NCI-H69 (cell line): ENCODE data around the gene KLHL17.
A peak's percentile ranks its signal among the peaks of the same experiment; 100 is the strongest.
"Not testable (repeated sequence)": the region's sequence is repeated elsewhere in the genome, so short reads cannot be mapped to it uniquely, and the experiment has no call there.

ENCODE experiments used
- DNase-seq: peaks from one replicate; lab custom pipeline; 2025; lab: John Stamatoyannopoulos, UW

Gene KLHL17

GRCh38 chr1:1001057-1001783 lies 40.8 kb downstream of the KLHL17 start:
- DNase-seq, result peak; percentile 44

- no peak for DNase-seq
Observed at GRCh38 chr1:1003618-1004419, 43.4 kb downstream of the KLHL17 start.

- no peak for DNase-seq
Observed at GRCh38 chr1:1004420-1004779, 44.0 kb downstream of the KLHL17 start.

GRCh38 chr1:1004780-1005697 lies 44.7 kb downstream of the KLHL17 start:
- peak; percentile 47 for DNase-seq

- DNase-seq, result no peak
Observed at GRCh38 chr1:1005774-1006304, 45.5 kb downstream of the KLHL17 start.

- peak; percentile 17 for DNase-seq
Observed at GRCh38 chr1:1006305-1007159, 46.1 kb downstream of the KLHL17 start.

- not testable (repeated sequence) for DNase-seq
Observed at GRCh38 chr1:1010131-1010530, 49.7 kb downstream of the KLHL17 start.

GRCh38 chr1:1011396-1011949 lies 51.1 kb downstream of the KLHL17 start:
- DNase-seq, result no peak

GRCh38 chr1:1012736-1013104 lies 52.3 kb downstream of the KLHL17 start:
- not testable (repeated sequence) for DNase-seq

GRCh38 chr1:1013105-1013921 lies 52.9 kb downstream of the KLHL17 start, which contains the start of gene ISG15:
Gene ISG15 (plus strand): TSS chr1:1013497. CDS start chr1:1013574, 77 bp downstream.
- DNase-seq, result peak; percentile 69

- peak; percentile 36 for DNase-seq
Observed at GRCh38 chr1:1013922-1014648, 53.7 kb downstream of the KLHL17 start.

- DNase-seq, result no peak
Observed at GRCh38 chr1:1014799-1015681, 54.7 kb downstream of the KLHL17 start.
